Fibroblast of skin of scalp (primary cell): ENCODE data around the gene HERC3.

Experiments
- DNase-seq: peaks from one replicate; pipeline ENCODE4 v3.0.0-alpha.2; 2013

The HERC3 gene

GRCh38 chr4:88720451-88721428 lies 128.5 kb downstream of the HERC3 start:
- no peak for DNase-seq

- DNase-seq = no peak
Measured at GRCh38 chr4:88722276-88722780, 130.0 kb downstream of the HERC3 start.

DNA sequence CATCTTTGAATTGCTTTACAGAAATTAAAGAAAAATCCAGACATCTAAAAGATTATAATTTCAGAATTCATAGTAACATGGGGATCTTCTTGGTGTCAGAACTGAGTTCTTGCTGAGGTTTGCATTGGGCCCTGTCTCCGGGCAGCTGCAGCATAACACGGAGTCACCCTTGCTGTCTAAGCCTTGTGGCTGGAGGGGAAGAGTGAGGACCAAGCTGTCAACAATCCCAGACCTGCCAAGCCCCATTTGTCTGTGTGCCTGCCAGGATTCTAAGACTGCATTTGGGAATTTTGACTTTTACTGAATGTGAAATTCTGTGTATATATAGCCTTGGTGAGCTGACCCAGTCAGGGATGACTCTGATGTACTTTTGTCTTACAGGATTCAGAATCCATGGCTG lies 130.5 kb downstream of the HERC3 start:
- no peak for DNase-seq

DNA sequence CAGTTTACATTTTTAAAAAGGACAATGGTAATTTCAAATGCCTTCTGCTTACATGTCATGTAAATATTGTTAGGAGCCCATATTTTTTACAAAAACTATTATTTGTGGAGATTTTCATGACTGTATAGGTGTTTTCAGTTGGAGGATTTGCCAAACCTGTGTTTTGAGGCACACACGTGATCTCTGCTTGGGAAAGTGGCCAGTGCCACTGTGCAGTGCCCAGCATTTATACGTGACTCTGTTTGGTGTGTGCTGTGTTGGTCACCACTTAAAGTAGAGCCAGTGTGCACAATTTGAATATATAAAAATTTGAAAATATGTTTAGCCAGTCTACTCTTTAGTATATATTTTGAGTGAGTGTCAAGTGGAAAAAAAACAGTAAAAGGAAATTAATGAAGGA lies 132.1 kb downstream of the HERC3 start:
- no peak for DNase-seq

GRCh38 chr4:88725143-88725542 lies 132.9 kb downstream of the HERC3 start:
- no peak for DNase-seq

- DNase-seq = no peak
Measured at GRCh38 chr4:88725986-88726385, 133.7 kb downstream of the HERC3 start.

DNA sequence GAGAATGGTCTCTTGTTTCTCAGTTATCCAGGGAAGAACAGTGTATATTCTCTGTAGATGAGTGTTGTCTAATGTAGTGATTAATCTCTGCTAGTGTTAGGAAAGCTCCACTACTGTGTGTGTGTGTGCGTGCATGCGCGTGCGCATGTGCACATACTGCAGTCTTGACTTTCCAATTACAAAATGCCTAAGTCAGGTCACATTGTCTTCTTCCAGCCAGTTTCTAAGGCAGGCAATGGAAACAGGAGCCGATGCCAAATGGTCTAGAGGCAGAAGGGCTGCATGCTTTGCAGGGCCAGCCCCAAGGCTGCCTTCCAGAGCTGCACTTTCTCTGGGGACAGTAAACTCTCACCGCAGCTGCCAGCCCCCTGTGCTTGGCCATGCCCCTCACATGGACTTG lies 135.9 kb downstream of the HERC3 start:
- DNase-seq = no peak

DNA sequence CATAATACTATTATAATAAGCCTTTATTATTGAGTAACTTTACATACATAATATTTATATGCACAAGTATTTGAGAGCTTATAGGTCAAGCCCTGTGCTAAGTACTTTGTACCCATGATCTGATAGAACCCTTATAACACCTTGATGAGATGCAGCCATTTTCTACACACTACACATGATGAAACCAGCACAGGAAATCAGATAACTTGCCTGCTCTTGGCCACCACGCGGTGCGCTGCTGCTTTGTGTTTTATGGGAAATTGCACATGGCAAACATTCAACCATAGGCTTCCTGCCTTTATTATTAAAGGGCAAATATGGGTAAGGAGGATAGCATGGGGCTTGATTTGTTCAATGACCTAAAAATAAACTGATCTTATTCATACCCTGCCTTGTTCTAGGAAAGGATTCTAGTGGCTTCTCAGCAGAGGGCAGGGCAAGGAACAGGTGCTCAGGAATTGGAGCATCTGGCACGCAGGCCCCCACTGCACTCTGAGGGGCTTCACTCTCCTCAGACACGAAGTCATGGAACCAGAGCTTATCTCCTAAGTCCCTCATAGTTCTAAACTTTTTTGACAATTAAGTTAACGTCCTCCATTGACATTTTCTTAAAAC lies 137.0 kb downstream of the HERC3 start:
- no peak for DNase-seq

DNA sequence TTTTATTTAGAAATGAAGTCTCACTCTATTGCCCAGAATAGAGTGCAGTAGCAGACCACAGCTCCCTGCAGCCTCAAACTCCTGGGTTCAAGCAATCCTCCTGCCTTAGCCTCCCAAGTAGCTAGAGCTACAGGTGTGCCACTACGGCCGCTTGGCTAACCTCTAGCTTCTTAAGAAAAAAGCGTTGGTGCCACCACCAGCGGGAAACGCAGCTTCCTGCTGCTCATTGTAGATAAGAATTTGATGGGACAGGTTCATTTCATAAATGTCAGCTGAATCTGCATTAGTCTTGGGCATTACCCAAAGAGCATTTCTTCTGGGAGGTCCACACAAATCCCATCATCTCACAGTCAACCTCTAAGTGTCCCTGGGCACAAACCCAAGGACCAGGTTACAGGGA lies 138.5 kb downstream of the HERC3 start:
- no peak for DNase-seq

GRCh38 chr4:88731381-88731780 lies 139.1 kb downstream of the HERC3 start:
- peak; percentile 71 for DNase-seq

DNA sequence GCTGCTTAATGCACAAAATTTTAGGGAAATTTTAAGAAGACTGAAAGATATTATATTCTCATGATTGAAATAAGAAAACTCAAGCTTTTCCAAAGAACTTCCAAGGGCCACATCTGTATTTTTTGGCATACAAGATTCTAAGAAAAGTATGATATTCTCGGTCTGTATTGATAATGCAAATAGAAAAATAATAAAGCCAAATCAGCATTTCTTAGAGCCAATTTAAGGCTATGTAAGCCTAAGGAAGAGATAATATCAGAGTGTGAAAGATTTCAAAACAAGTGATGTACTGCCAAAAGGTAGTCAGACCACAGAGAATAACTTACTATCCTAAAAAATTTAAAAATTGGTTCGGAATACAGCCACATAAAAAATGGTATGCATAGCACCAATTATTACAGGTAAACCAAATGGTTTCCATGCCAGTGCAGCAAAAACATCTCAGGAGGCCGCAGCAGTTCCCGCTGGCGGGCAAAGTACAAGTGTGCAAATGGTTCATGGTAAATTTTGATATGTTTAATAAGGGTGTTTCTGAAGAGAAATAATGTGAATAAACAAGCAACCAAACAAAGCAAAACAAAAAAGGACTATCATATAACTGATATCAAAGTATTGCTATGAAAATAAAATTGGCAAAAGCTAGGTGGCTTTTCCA lies 140.6 kb downstream of the HERC3 start:
- DNase-seq = no peak

DNA sequence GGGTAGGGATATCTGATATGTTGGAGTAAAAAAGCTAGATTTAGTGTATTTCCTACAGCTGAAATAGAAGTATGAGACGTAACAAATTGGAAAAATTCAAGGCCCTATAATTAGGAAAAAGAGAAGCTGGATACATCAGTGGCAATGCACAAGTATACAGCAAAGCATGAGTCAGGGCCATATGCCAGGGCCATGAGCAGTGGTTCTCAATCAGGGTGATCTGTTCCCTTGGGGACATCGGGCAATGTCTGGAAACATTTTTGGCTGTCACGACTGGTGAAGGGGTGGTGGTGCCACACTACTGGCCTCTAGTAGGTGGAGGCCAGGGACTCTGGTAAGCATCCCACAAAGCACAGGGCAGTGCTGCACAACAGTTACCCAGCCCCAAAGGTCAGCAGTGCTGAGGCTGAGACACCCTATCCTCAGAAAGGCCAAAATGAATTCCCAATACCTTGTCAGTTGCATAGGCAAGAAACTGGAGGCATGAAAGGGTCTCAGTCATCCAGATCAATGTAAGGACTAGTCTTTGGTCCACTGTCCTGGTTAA lies 142.2 kb downstream of the HERC3 start:
- DNase-seq = no peak

GRCh38 chr4:88735564-88735963 lies 143.3 kb downstream of the HERC3 start:
- DNase-seq = no peak

DNA sequence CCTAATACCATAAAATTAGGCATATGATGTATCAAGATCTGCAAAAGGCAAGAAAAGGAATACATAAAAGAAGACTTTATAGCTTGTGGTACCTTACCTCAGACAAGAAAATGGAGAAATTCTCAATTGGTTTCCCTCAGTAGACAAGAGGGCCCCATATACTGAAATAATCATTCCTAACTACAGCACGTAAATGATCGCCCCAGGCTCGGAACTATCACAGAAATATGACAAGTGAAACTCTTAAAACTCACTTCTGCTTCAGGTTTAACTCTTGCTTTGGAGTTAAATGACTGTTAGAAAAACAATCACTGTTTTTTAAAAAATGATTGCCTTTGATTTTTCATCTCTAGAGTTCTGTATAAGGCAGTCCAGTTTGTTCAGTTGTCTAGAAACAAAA lies 144.0 kb downstream of the HERC3 start:
- no peak for DNase-seq

DNA sequence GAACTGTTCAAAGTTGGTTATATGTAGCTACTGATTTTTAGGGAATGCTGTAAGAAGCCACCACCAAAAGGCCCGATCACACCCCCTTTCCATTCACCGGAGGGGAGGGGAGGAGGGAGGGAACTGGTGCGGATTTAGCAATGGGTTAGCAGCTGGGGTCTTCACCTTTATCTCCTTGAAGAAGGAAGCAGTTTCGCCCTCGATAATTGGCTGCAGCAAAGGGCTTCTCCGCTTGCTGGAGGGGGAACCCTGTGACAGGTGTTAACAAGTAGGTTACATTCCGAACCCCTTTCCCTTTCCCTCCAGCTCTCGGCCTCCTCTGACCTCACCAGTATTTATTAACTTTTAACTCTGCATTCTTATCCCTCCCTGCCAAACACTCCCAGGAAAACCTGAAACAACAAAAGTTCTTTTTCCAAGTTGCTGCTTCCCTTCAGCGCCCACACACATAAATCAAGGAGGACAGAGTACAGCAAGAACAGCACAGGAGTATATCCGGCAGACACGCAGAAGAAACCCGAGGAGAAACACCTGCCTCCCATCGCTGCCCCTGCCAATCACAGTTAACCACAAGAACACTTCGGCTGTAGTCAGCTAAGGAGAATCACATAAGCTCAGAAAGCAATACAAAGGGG lies 145.1 kb downstream of the HERC3 start:
- DNase-seq = no peak

- DNase-seq = no peak
Measured at GRCh38 chr4:88738180-88738579, 145.9 kb downstream of the HERC3 start.

- no peak for DNase-seq
Measured at GRCh38 chr4:88742561-88742960, 150.3 kb downstream of the HERC3 start.

DNA sequence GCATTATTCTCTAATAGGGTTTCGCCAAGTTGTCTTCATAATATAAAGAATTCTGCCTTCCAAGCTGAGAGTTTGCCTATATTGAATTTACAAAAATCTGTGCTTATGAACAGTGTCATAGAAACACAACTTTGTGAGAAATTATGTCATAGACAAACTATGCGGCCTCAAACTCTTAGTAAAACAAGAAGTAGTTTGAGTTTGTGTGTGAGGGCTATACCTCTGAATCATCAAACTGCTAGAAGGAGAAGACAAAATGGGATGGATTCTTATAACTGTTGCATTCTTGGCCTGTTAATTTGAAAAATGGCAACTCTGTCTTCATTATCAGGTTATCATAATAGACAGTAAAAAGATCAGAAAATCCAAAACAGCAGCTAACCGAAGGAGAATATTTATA lies 151.4 kb downstream of the HERC3 start:
- DNase-seq = peak; percentile 90

DNA sequence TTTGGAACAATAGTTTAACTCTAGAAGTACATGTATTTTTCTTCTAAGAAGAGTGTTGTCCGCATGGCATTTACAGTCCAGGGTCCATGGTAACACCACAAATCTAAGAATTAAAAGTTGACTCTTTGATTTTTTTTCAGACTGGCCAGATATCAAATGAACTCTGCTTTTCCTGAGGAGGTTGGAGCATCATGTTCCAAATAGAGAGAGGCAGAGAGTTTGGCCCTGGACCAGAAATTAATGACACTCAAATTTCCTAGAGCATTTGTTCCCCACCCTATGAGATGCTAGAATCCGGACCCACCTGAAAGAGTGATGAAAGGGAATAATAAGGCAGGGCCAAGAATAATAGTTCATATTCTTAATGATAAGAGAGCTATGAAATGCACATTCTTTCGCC lies 152.3 kb downstream of the HERC3 start:
- DNase-seq = no peak

- no peak for DNase-seq
Measured at GRCh38 chr4:88745175-88745574, 152.9 kb downstream of the HERC3 start.

- DNase-seq = no peak
Measured at GRCh38 chr4:88745581-88746163, 153.4 kb downstream of the HERC3 start.

GRCh38 chr4:88746206-88746605 lies 153.9 kb downstream of the HERC3 start:
- no peak for DNase-seq
